Thyroid gland (tissue), 4 donors: Measurements from ENCODE around the gene TCP11L1. TPM values are rescaled to one million over a fixed set of nuclear protein-coding genes. Genes with fewer than 3 reads are reported as not detected.

Experiments
- DNase-seq, 2 donors: peaks; one replicate each; pipeline ENCODE4 v3.0.0-alpha.2; 2019
- H3K27ac ChIP-seq, 3 donors: fragments of 200-600 bp; sonication (generic); 1 replicate in 2 of 3; 2 replicates in 1 of 3; pipeline ENCODE4 v1.5.1; 2016 to 2019; ENCODE audit warnings: mild to moderate bottlenecking in 1 of 3, moderate library complexity in 1 of 3
- H3K27me3 ChIP-seq: fragments of 200-600 bp; sonication (generic); one replicate; pipeline ENCODE4 v1.5.1; 2019
- H3K36me3 ChIP-seq, 2 donors: fragments of 200-600 bp; sonication (generic); one replicate each; pipeline ENCODE4 v1.5.1; 2016 to 2019
- H3K4me1 ChIP-seq, 2 donors: fragments of 200-600 bp; sonication (generic); one replicate each; pipeline ENCODE4 v1.5.1; 2017 to 2019
- H3K4me3 ChIP-seq, 3 donors: fragments of 200-600 bp; sonication (generic); replicated peaks in 1 of 3; 1 replicate in 2 of 3; 2 replicates in 1 of 3; pipeline ENCODE4 v1.5.1; 2016; ENCODE audit warnings: mild to moderate bottlenecking in 1 of 3
- H3K9me3 ChIP-seq: fragments of 200-600 bp; sonication (generic); one replicate; pipeline ENCODE4 v1.5.1; 2017
- POLR2A ChIP-seq, 2 donors: fragments of 450-650 bp; IDR thresholded peaks; one replicate each; pipeline ENCODE4 v1.6.1; 2017; ENCODE audit warnings: antibody characterized with exemption in 2 of 2, mild to moderate bottlenecking in 2 of 2, moderate library complexity in 1 of 2
- WGBS, 2 donors: methylation state at CpG; one replicate each; pipeline ENCODE4 v1.1.5; 2017; 5-methylcytosine and 5-hydroxymethylcytosine counted together
- intact Hi-C: fragments of 100-400 bp; cut with DNase I; formaldehyde crosslinking; loops from one replicate; pipeline ENCODE4 v1.15.1; 2023
- total RNA-seq, 4 donors: library from RNA; depleted of rRNA; stranded (reverse); fragments of >200 nt; gene quantifications; one replicate each; pipeline ENCODE4 v1.2.3, GENCODE V29; 2016
- TF ChIP-seq, protein P1 (sequence below), 6 experiments: fragments of 200-600 bp in 3 of 6; fragments of 450-650 bp in 3 of 6; sonication (generic) in 3 of 6; IDR thresholded peaks; one replicate each; pipeline ENCODE4 v1.5.1; 2016 to 2019; ENCODE audit warnings: antibody characterized with exemption in 6 of 6, mild to moderate bottlenecking in 2 of 6, inconsistent platforms in 1 of 6, moderate library complexity in 1 of 6

TCP11L1 gene
- total RNA-seq, 4 donors from 2014 or later, result 11.9 to 19.5 (median 17.2) TPM

DNA sequence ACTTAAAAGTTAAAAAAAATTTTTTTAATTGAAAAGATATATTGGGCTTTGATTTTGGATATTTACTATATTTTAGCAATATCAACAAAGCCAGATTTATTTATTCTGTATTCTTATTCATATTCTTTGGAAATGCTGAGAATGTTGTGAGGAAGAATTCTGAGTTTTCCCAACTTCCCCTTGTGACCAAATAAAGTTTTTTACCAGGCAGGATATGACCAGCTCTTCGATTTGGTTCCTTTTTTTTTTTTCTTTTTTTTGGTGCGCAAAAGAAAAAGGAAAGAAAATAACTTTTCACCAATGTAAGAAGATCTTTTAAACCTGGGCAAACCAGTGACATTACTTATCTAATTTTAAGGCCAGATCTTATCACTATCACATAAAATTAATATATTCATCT lies 12.9 kb downstream of the TCP11L1 start:
- Histone ChIP-seq H3K36me3 (no peaks in the 10 kb centered on the region), H3K27ac (no peak overlapping the region), H3K4me1 (no peaks in the 10 kb centered on the region), H3K4me3 (no peak overlapping the region), H3K9me3 (no peaks in the 10 kb centered on the region), H3K27me3 (no peaks in the 10 kb centered on the region)
- WGBS, 2 donors, result 81 to 88% methylated on average over 2 of the region's 2 CpGs
- DNase-seq, result no peak
- TF ChIP-seq POLR2A (IDR thresholded peaks at IDR 0.05), result no peak
- TF ChIP-seq, protein P1, sequence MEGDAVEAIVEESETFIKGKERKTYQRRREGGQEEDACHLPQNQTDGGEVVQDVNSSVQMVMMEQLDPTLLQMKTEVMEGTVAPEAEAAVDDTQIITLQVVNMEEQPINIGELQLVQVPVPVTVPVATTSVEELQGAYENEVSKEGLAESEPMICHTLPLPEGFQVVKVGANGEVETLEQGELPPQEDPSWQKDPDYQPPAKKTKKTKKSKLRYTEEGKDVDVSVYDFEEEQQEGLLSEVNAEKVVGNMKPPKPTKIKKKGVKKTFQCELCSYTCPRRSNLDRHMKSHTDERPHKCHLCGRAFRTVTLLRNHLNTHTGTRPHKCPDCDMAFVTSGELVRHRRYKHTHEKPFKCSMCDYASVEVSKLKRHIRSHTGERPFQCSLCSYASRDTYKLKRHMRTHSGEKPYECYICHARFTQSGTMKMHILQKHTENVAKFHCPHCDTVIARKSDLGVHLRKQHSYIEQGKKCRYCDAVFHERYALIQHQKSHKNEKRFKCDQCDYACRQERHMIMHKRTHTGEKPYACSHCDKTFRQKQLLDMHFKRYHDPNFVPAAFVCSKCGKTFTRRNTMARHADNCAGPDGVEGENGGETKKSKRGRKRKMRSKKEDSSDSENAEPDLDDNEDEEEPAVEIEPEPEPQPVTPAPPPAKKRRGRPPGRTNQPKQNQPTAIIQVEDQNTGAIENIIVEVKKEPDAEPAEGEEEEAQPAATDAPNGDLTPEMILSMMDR (IDR thresholded peaks at IDR 0.05), result no peak
- intact Hi-C loops, result no loop called here

DNA sequence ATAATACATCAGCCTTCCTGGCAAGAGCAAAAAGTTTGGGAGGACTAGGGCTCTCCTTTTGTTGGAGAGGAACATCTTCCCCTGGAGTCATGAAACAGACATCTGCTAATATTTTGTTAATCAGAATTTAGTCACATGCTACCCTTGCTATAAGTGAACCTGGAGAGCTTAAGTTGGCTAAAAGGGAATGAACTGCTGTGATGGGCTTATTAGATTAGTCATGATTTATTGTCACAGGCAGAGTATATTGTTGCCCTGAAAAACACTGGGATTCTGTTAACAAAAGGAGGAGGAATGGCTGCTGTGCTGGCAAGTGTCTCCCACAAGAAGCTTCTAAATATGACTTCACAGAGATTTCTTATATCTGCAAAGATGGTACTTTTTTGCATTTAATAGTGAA lies 16.0 kb downstream of the TCP11L1 start:
- Histone ChIP-seq H3K36me3 (peaks cover 4 to 20% of the 10 kb centered on the region in 2 donors), H3K9me3 (no peaks in the 10 kb centered on the region)

DNA sequence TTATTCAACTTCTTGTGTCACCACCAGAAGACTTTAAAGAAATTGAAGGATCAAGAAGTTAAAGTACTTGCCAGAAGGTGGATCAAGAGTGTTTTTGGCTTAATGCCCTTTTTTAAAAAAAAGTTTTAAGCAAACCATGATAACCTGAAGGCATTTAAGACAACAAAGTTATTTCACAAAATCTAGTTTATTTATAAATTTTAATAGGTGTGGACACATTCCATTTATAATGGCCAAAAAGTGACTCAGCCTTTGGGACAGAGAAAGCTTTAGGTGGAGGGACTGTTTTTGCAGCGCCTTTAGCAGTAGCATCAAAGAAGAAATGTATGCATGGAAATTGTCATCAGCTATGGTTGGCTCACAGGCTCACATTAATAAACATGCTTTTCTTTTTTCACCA lies 17.9 kb downstream of the TCP11L1 start:
- no peak for DNase-seq
- Histone ChIP-seq H3K27me3 (no peaks in the 10 kb centered on the region), H3K4me1 (no peaks in the 10 kb centered on the region), H3K36me3 (peaks cover 8 to 28% of the 10 kb centered on the region in 2 donors), H3K4me3 (no peak overlapping the region), H3K9me3 (no peaks in the 10 kb centered on the region), H3K27ac (no peak overlapping the region)
- TF ChIP-seq, protein P1 (IDR thresholded peaks at IDR 0.05), result no peak
- TF ChIP-seq POLR2A (IDR thresholded peaks at IDR 0.05), result no peak
- 85 to 88% methylated on average over 1 of the region's 1 CpG for whole genome bisulfite sequencing, 2 donors
- intact Hi-C loops, result no loop called here

More for the DNA sequence above, 16.0 kb downstream of the TCP11L1 start:
- no peaks in the 10 kb centered on the region for H3K27me3 ChIP-seq
- H3K4me3 ChIP-seq, result no peak overlapping the region
- intact Hi-C loops, result no loop called here
- no peaks in the 10 kb centered on the region for H3K4me1 ChIP-seq
- no peak for DNase-seq
- TF ChIP-seq, protein P1 (IDR thresholded peaks at IDR 0.05), result no peak
- no peak for TF ChIP-seq POLR2A (IDR thresholded peaks at IDR 0.05)
- no peak overlapping the region for H3K27ac ChIP-seq

DNA sequence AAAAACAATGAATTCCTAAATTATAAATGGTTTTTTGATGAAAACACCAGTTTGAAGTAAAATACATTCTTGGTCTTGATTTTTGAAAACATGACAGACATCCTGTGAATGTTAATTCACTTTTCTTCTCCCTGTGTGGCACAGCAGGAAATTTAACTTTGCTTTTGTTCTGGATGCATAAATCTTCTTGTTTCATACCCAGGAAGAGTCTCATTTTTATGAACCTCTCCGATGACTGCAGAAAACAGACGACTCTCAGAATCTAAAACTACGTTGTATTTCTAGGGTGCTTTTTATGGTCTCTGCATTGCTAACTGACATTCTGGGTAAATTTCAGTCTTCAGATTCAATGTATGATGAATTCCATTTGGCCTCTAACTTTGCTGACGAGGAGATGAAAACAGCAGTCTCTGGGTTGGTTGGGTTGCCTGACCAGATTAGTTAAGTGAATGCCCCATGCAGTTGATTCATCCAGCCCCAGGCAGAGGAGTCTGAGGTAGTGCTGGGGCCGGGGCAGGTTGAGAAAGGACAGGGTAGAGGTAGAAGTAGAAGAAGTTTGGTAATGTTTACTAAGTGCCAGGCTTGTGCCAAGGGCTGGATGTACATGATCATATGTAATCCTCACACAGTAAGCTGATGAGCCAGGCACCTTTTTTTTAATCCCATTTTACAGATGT lies 20.1 kb downstream of the TCP11L1 start:
- intact Hi-C loops, result loop anchor here (5.0 to 10.0 kb wide), 2 partner anchors 97 to 255 kb away; no protein-coding TSS in a partner anchor
- WGBS, 2 donors, result 86 to 92% methylated on average over 5 of the region's 5 CpGs
- DNase-seq, result no peak
- H3K4me3 ChIP-seq, result no peak overlapping the region
- no peaks in the 10 kb centered on the region for H3K9me3 ChIP-seq
- peaks cover 12 to 28% of the 10 kb centered on the region in 2 donors for H3K36me3 ChIP-seq
- no peak for TF ChIP-seq POLR2A (IDR thresholded peaks at IDR 0.05)
- TF ChIP-seq, protein P1 (IDR thresholded peaks at IDR 0.05), result no peak
- no peak overlapping the region for H3K27ac ChIP-seq
- H3K27me3 ChIP-seq, result no peaks in the 10 kb centered on the region
- H3K4me1 ChIP-seq, result no peaks in the 10 kb centered on the region

DNA sequence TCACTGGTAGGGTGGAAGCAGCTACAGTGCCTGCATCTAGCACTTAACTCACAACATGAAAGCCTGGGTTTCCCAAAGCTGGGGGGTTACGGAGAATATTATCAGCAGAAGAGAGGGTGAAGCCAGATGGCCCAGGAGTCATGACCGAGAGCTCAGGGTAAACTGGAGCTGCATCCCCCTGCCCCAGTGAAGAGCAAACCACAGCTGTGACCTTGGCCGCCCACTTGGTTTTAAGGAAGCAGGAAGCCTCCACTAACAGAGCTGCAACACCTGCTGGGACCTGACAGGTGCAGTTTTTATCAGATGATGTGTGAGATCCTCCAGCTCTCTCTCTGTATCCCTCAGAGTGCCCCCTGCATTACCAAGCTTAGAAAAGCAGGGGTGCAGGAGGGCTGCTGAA lies 20.9 kb downstream of the TCP11L1 start:
- Histone ChIP-seq H3K27me3 (no peaks in the 10 kb centered on the region), H3K9me3 (no peaks in the 10 kb centered on the region), H3K4me3 (no peak overlapping the region), H3K36me3 (peaks cover 12 to 28% of the 10 kb centered on the region in 2 donors), H3K27ac (no peak overlapping the region), H3K4me1 (no peaks in the 10 kb centered on the region)
- intact Hi-C loops, result loop anchor here (5.0 to 10.0 kb wide), 2 partner anchors 98 to 255 kb away; no protein-coding TSS in a partner anchor
- no peak for DNase-seq
- 96 to 100% methylated on average over 3 of the region's 3 CpGs for WGBS, 2 donors
- TF ChIP-seq, protein P1 (IDR thresholded peaks at IDR 0.05), result no peak
- no peak for TF ChIP-seq POLR2A (IDR thresholded peaks at IDR 0.05)
